Tibial artery (tissue), 4 donors: ENCODE results near the gene TNPO2.
A peak's percentile ranks its signal among the peaks of the same experiment; 100 is the strongest.

ENCODE experiments used
- DNase-seq, 2 donors: peaks; one replicate each; pipeline ENCODE4 v3.0.0-alpha.2; 2019
- H3K27ac ChIP-seq, 2 donors: fragments of 200-600 bp; sonication (generic) in 1 of 2; 1 replicate in 1 of 2; 2 replicates in 1 of 2; pipeline ENCODE4 v1.5.1; 2018 to 2019; ENCODE audit warnings: mild to moderate bottlenecking in 1 of 2
- H3K27me3 ChIP-seq, 2 donors: fragments of 200-600 bp; sonication (generic) in 1 of 2; one replicate each; pipeline versions ENCODE4 v1.5.1 to v1.6.0; 2016 to 2019
- H3K36me3 ChIP-seq, 3 donors: fragments of 200-600 bp; sonication (generic) in 2 of 3; one replicate each; pipeline ENCODE4 v1.5.1; 2016 to 2019; ENCODE audit warnings: mild to moderate bottlenecking in 2 of 3
- H3K4me1 ChIP-seq, 4 donors: fragments of 200-600 bp; sonication (generic) in 2 of 4; 1 replicate in 3 of 4; 2 replicates in 1 of 4; pipeline ENCODE4 v1.5.1; 2016 to 2019
- H3K4me3 ChIP-seq, 2 donors: fragments of 200-600 bp; sonication (generic) in 1 of 2; 1 replicate in 1 of 2; 2 replicates in 1 of 2; pipeline ENCODE4 v1.5.1; 2018 to 2019; ENCODE audit warnings: mild to moderate bottlenecking in 2 of 2
- H3K9me3 ChIP-seq, 3 donors: fragments of 200-600 bp; sonication (generic) in 1 of 3; one replicate each; pipeline ENCODE4 v1.5.1; 2016 to 2019
- CTCF ChIP-seq, 2 experiments: fragments of 200-600 bp in 1 of 2; fragments of 450-650 bp in 1 of 2; IDR thresholded peaks; one replicate each; pipeline ENCODE4 v1.5.1; 2017 to 2019; ENCODE audit warnings: antibody characterized with exemption in 2 of 2, mild to moderate bottlenecking in 1 of 2, moderate library complexity in 1 of 2
- intact Hi-C: fragments of 100-400 bp; cut with DNase I; formaldehyde crosslinking; loops from one replicate; pipeline ENCODE4 v1.15.0; 2023; ENCODE audit warnings: low total_unique reads

The TNPO2 gene

GRCh38 chr19:12667731-12668302 lies 55.9 kb downstream of the TNPO2 start:
- intact Hi-C loops = no loop called here
- H3K9me3 ChIP-seq = no peaks in the 10 kb centered on the region
- H3K4me3 ChIP-seq = peak overlapping the region in 1 of 2 donors; percentile 75
- no peak for DNase-seq
- peaks cover 0 to 53% (median 38%) of the 10 kb centered on the region in 4 donors for H3K4me1 ChIP-seq
- no peak for TF ChIP-seq CTCF (IDR thresholded peaks at IDR 0.05)
- H3K27ac ChIP-seq = peak overlapping the region in 1 of 2 donors; percentile 93
- no peaks in the 10 kb centered on the region for H3K27me3 ChIP-seq
- H3K36me3 ChIP-seq = peaks cover 4 to 47% (median 25%) of the 10 kb centered on the region in 3 donors

- peak within 1 kb of the TSS; percentile 60 to 83 for H3K4me3 ChIP-seq
- DNase-seq = peak; percentile 76 to 88
- no peaks in the 10 kb centered on the region for H3K27me3 ChIP-seq
- TF ChIP-seq CTCF (IDR thresholded peaks at IDR 0.05) = peak in 1 of 2 experiments; percentile 4
- peaks cover 9 to 47% (median 28%) of the 10 kb centered on the region in 3 donors for H3K36me3 ChIP-seq
- no peaks in the 10 kb centered on the region for H3K9me3 ChIP-seq
- intact Hi-C loops = no loop called here
- peaks cover 0 to 53% (median 38%) of the 10 kb centered on the region in 4 donors for H3K4me1 ChIP-seq
- peak within 1 kb of the TSS; percentile 47 to 93 for H3K27ac ChIP-seq
Measured at GRCh38 chr19:12666265-12667048, 57.3 kb downstream of the TNPO2 start, which contains the start of the genes MAN2B1 and WDR83. TSS of gene MAN2B1 (minus strand) at chr19:12666742. CDS start at chr19:12666701, 41 bp downstream. TSS of gene WDR83 (plus strand) at chr19:12666807. CDS start at chr19:12669791, 2,984 bp downstream.

GRCh38 chr19:12665671-12666264 lies 58.0 kb downstream of the TNPO2 start:
- Histone ChIP-seq H3K4me3 (peak overlapping the region; percentile 60 to 83), H3K36me3 (peaks cover 16 to 53% (median 35%) of the 10 kb centered on the region in 3 donors), H3K27ac (peak overlapping the region; percentile 47 to 93), H3K4me1 (peaks cover 0 to 49% (median 35%) of the 10 kb centered on the region in 4 donors), H3K27me3 (no peaks in the 10 kb centered on the region), H3K9me3 (no peaks in the 10 kb centered on the region)
- TF ChIP-seq CTCF (IDR thresholded peaks at IDR 0.05) = no peak
- intact Hi-C loops = no loop called here
- no peak for DNase-seq

- intact Hi-C loops = no loop called here
- peak overlapping the region; percentile 60 to 83 for H3K4me3 ChIP-seq
- DNase-seq = peak; percentile 75 to 79
Measured at GRCh38 chr19:12665281-12665573, 58.5 kb downstream of the TNPO2 start.

More at GRCh38 chr19:12665281-12665573, 58.5 kb downstream of the TNPO2 start:
- no peak for TF ChIP-seq CTCF (IDR thresholded peaks at IDR 0.05)
- peaks cover 22 to 59% (median 35%) of the 10 kb centered on the region in 3 donors for H3K36me3 ChIP-seq
- no peak overlapping the region for H3K27ac ChIP-seq
- no peaks in the 10 kb centered on the region for H3K27me3 ChIP-seq
- H3K9me3 ChIP-seq = no peaks in the 10 kb centered on the region
- H3K4me1 ChIP-seq = peaks cover 0 to 44% (median 29%) of the 10 kb centered on the region in 4 donors
